A204.1 (cell line): Measurements from ENCODE around the gene TAF11L14.
"Not testable (repeated sequence)": the region's sequence is repeated elsewhere in the genome, so short reads cannot be mapped to it uniquely, and the experiment has no call there.

Experiments used
- FAIRE-seq: peaks from 2 replicates; lab custom pipeline; 2012; peaks lifted over from hg19 to GRCh38; lab: Jason Lieb, UNC

The TAF11L14 gene

DNA sequence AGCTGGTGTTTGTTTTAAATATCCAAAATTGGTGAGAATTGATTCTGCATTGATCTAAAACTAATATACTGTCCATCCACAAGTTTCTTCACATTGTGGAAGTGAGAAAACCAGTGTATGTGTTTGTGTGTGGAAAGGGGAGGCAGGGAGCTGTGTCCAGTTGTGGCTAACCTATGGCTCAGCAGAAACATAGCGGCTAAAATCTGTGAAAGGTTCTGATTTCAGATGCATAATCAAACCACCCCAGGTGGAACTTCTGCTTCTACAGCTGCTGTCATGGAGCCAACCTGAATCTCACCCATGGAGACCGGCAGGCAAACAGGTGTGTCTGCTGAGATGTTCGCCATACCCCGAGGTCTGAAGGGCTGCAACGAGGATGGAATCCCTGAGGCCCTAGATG, at the start of gene TAF11L14:
TSS of gene TAF11L14 (plus strand) at position 301 of the 400 bp plus-strand sequence.
- FAIRE-seq: no peak

DNA sequence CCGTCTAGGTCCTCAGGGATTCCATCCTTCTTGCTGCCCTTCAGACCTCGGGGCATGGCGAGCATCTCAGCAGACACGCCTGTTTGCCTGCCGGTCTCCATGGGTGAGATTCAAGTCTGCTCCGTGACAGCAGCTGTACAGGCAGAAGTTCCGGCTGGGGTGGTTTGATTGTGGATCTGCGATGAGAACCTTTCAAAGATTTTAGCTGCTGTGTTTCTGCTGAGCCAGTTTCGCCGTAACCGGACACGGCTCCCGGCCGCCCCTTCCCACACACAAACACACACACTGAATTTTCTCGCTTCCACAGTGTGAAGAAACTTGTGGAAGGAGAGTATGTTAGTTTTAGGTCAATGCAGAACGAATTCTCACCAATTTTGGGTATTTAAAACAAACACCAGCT, 48.6 kb upstream of the TAF11L14 start, which contains the start of gene TAF11L7:
TSS of gene TAF11L7 (minus strand) at position 101 of the 400 bp plus-strand sequence.
- FAIRE-seq: not testable (repeated sequence)

DNA sequence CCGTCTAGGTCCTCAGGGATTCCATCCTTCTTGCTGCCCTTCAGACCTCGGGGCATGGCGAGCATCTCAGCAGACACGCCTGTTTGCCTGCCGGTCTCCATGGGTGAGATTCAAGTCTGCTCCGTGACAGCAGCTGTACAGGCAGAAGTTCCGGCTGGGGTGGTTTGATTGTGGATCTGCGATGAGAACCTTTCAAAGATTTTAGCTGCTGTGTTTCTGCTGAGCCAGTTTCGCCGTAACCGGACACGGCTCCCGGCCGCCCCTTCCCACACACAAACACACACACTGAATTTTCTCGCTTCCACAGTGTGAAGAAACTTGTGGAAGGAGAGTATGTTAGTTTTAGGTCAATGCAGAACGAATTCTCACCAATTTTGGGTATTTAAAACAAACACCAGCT, 43.4 kb upstream of the TAF11L14 start, which contains the start of gene TAF11L8:
TSS of gene TAF11L8 (minus strand) at position 101 of the 400 bp plus-strand sequence.
- not testable (repeated sequence) for FAIRE-seq

DNA sequence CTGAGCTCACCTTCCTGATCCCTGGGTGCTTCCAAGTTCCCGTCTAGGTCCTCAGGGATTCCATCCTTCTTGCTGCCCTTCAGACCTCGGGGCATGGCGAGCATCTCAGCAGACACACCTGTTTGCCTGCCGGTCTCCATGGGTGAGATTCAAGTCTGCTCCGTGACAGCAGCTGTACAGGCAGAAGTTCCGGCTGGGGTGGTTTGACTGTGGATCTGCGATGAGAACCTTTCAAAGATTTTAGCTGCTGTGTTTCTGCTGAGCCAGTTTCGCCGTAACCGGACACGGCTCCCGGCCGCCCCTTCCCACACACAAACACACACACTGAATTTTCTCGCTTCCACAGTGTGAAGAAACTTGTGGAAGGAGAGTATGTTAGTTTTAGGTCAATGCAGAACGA, 40.0 kb upstream of the TAF11L14 start, which contains the start of gene TAF11L9:
TSS of gene TAF11L9 (minus strand) at position 140 of the 400 bp plus-strand sequence.
- FAIRE-seq: not testable (repeated sequence)

DNA sequence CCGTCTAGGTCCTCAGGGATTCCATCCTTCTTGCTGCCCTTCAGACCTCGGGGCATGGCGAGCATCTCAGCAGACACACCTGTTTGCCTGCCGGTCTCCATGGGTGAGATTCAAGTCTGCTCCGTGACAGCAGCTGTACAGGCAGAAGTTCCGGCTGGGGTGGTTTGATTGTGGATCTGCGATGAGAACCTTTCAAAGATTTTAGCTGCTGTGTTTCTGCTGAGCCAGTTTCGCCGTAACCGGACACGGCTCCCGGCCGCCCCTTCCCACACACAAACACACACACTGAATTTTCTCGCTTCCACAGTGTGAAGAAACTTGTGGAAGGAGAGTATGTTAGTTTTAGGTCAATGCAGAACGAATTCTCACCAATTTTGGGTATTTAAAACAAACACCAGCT, 36.5 kb upstream of the TAF11L14 start, which contains the start of gene TAF11L10:
TSS of gene TAF11L10 (minus strand) at position 101 of the 400 bp plus-strand sequence.
- not testable (repeated sequence) for FAIRE-seq

DNA sequence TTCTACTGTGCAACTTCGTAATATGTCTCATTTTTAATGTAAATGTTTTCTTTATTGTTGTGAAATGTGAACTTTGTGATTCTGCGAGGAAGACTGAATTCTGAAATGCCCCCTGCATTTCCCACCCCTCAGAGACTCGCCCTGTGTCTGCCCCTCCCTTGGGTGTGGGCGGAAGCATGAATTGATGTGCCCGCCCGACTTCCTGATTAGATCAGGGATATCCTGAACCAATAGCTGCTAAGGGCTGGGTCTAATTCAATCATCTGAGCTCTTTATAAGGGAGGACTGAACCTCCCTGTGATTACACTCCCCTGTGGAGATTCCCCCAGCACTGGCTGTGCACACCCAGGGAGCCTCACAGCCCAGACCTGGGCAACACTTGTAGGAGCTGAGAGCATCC, 30.4 kb upstream of the TAF11L14 start, which contains the start of gene TAF11L11:
TSS of gene TAF11L11 (plus strand) at position 304 of the 400 bp plus-strand sequence.
- FAIRE-seq: not testable (repeated sequence)

DNA sequence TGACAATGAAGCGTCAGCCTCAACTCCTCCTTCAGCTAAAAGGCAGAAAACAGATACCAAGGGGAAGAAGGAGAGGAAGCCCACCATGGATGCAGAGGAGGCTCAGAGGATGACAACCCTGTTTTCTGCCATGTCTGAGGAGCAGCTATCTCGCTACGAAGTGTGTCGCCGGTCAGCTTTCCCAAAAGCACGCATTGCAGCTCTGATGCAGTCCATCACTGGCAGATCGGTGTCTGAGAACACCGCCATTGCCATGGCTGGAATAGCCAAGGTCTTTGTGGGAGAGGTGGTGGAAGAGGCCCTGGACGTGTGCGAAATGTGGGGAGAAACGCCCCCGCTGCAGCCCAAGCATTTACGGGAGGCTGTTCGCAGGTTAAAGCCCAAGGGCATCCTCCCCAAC, 29.3 kb upstream of the TAF11L14 start:
- FAIRE-seq: no peak

DNA sequence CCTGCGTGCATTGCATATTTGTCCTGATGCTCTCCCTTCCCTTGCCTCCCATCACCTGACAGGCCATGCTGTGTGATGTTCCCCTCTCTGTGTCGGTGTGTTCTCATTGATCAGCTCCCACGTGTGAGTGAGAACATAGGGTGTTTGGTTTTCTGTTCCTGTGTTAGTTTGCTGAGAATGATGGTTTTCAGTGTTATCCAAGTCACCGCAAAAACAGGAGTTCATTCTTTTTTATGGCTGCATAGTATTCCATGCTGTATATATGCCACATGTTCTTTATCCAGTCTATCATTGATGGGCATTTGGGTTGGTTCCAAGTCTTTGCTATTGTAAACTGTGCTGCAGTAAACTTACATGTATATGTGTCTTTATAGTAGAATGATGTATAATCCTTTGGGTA, 26.8 kb upstream of the TAF11L14 start:
- not testable (repeated sequence) for FAIRE-seq

DNA sequence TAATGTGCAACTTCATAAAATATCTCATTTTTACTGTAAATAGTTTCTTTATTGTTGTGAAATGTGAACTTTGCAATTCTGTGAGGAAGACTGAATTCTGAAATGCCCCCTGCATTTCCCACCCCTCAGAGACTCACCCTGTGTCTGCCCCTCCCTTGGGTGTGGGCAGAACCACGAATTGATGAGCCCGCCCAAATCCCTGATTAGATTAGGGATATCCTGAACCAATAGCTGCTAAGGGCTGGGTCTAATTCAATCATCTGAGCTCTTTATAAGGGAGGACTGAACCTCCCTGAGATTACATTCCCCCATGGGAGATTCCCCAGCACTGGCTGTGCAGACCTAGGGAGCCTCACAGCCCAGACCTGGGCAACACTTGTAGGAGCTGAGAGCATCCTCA, 24.2 kb upstream of the TAF11L14 start, which contains the start of gene TAF11L12:
TSS of gene TAF11L12 (plus strand) at position 301 of the 400 bp plus-strand sequence.
- not testable (repeated sequence) for FAIRE-seq

DNA sequence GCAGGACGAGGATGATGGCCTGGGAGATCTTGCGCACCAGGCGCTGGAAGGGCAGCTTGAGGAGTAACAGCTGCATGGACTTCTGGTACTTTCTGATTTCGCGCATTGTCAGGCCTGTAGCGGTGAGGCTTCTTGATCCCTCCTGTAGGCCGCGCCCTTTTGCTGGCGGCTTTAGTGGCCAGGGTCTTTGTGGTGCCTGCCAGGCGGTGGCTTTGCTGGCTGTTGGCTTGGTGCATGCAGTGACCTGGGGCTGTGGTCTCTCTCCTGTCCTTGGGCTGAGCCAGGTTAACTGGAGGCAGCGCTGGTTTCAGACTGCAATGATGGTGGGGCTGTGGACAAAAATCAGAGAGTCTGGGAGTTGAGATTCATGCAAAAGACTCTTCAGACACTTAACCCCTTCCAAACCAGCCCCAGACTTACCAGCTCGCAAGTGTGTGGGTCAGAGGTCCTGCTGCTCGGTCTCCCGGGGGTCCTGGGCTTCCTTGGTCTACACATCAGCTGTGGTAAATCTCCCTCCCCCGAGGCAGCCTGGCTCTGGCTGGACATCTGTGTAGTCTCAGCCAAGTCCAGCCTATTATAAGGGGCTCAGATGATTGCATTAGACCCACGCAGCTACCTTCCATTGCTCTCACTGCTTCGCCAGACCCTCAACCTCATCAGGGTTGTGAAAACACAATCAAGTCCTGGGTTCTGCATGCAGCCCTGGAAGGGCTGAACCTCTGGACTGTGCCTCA, 19.2 kb upstream of the TAF11L14 start:
- no peak for FAIRE-seq

DNA sequence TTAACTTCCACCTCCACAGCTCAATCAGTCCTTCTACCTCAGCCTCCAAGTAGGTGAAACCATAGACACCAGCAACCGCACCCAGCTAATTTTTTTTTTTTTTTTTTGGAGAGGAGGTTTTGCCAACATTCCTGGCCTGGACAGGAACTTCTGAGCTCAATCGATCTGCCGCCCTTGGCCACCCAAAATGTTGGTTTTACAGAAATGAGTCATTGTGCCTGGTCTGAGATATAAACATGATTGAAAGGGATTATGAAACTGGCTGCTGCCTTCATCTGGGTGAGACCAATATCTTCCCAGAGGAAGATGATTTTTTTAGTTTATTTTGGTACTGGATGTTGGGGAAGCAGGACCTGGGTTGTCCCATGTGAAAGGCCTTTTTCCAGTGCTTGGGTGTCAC, 14.9 kb upstream of the TAF11L14 start:
- no peak for FAIRE-seq

DNA sequence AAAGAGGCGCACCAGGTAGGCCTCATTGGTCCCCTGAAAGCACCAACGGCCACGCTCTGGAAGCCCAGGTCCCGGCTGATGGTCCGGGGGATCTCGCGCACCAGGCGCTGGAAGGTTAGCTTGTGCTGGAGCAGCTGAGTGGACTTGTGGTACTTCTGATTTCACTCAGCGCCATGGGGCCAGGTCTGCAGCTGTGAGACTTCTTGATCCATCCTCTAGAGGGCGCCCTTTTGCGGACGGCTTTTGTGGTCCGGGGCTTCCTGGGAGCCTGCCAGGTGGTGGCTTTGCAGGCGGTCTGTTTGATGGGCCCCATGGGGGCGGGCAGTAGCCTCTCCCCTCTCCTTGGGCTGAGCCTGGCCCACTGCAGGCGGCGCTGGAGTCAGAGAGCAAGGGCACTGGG, 13.6 kb upstream of the TAF11L14 start:
- FAIRE-seq: no peak

DNA sequence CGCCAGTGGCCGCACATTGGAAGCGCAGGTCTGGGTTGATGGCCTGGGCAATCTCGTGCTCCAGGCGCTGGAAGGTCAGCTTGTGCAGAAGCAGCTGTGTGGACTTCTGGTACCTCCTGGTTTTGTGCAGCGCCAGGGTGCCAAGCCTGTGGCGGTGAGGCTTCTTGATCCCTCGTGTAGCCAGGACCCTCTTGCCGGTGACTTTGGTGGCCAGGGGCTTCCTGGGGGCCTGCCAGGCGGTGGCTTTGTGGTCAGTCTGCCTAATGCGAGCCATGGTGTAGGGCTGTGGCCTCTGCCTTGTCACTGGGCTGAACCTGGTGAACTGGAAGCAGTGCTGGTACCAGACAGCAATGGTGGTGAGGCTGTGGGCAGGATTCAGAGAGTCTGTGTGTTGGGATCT, 8.6 kb upstream of the TAF11L14 start:
- FAIRE-seq: no peak

DNA sequence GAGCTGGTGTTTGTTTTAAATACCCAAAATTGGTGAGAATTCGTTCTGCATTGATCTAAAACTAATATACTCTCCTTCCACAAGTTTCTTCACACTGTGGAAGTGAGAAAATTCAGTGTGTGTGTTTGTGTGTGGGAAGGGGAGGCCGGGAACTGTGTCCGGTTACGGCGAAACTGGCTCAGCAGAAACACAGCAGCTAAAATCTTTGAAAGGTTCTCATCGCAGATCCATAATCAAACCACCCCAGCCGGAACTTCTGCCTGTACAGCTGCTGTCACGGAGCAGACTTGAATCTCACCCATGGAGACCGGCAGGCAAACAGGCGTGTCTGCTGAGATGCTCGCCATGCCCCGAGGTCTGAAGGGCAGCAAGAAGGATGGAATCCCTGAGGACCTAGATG, 2.5 kb upstream of the TAF11L14 start, which contains the start of gene TAF11L13:
TSS of gene TAF11L13 (plus strand) at position 301 of the 400 bp plus-strand sequence.
- FAIRE-seq: not testable (repeated sequence)

DNA sequence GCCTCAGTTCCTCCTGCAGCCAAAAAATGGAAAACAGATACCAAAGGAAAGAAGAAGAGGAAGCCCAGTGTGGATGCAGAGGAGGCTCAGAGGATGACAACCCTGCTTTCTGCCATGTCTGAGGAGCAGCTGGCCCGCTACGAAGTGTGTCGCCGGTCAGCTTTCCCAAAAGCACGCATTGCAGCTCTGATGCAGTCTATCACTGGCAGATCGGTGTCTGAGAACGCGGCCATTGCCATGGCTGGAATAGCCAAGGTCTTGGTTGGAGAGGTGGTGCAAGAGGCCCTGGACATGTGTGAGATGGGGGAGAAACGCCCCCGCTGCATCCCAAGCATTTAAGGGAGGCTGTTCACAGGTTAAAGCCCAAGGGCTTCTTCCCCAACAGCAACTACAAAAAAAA, 15.0 kb downstream of the TAF11L14 start:
- not testable (repeated sequence) for FAIRE-seq

DNA sequence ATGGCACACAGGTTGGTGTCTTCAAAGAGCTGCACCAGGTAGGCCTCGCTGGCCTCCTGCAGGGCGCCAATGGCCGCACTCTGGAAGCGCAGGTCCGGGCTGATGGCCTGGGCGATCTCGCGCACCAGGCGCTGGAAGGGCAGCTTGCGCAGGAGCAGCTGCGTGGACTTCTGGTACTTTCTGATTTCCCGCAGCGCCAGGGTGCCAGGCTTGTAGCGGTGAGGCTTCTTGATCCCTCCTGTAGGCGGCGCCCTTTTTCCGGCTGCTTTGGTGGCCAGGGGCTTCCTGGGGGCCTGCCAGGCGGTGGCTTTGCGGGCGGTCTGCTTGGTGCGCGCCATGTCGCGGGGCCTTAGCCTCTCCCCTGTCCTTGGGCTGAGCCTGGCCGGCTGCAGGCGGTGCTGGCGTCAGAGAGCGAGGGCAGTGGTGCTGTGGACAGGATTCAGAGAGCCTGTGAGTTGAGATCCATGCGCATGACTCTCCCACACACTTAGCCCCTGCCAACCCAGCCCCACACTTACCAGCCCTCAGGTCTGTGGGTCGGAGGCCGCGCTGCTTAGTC, 21.0 kb downstream of the TAF11L14 start:
- FAIRE-seq: not testable (repeated sequence)

DNA sequence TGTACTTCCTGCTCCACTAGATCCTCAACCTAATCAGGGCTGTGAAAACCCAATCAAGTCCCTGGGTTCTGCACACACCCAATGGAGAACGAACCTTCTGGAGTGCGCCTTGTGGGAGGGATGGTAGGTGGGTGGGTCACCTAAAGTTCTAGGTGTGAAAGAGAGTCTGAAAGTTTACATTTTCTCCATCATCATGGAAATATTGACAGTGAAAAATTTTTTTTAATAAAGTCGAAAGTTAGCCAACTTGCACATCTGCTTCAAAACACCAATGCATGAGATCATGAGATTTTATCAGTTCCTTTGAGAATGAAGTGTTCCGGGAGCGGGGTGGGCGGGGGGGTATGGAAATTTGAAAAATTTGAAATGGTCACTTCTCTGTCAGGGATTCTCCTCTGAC, 21.7 kb downstream of the TAF11L14 start:
- FAIRE-seq: no peak

DNA sequence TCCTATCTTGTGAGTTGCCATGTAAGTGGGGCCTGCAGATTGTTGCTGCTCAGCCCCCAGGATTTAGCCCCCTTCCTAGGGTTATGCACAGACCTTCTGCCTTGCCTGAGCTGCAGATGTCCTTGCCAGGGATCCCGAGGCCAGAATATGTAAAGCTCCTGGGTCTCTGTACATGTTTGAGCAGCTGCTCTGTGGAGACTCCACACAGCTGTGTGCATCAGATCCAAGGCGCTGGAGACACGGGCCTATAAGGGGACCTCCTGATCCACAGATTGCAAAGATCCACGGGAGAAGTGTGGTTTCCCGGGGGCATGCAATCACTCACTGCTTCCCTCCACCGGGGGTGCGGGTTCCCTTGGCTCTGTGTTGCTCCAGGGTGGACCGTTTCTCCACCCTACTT, 28.9 kb downstream of the TAF11L14 start:
- FAIRE-seq: no peak

DNA sequence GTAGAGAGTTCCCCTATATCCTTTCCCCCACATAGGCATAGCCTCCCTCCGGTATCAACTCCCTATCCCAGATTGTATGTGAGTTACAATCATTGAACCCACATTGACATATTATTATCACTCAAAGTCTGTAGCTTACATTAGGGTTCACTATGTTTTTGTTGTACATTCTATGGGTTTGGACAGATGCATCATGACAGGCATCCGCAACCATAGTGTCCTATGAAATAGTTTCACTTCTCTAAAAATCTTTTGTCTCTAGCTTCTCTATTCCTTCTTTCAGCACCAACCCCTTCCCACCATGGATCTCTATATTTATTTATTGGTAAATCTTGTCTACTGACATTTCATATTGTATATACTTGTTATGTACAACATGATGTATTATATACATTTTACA, 31.6 kb downstream of the TAF11L14 start:
- no peak for FAIRE-seq

DNA sequence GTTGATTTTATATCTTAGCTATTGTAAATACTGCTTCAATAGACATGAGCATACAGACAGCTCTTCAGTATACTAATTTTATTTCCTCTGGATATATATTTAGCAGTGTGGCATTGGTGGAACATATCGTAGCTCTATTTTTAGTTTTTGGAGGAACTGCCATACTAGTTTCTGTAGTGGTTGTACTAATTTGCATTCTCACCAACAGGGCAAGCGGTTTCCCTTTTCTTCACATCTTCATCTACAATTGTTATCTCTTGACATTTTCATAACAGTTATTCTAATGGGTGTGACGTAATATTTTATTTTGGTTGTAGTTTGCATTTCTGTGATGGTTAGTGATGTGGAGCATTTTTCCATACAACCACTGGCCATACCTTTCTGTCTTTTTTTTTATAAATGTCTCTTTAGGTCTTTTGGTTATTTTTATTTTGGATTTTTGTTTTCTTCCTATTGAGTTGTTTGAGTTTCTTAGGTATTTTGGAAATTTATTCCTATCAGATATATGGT, 32.5 kb downstream of the TAF11L14 start:
- no peak for FAIRE-seq

DNA sequence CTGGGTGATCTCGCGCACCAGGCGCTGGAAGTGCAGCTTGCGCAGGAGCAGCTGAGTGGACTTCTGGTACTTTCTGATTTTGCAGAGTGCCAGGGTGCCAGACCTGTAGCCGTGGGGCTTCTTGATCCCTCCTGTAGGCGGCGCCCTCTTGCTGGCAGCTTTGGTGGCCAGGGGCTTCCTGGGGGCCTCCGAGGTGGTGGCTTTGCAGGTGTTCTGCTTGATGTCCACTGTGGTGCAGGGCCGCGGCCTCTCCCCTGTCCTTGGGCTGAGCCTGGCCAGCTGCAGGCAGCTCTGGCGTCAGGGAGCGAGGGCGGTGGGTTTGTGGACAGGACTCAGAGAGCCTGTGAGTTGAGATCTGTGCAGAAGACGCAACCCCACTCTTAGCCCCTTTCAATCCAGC, 36.1 kb downstream of the TAF11L14 start:
- FAIRE-seq: no peak

DNA sequence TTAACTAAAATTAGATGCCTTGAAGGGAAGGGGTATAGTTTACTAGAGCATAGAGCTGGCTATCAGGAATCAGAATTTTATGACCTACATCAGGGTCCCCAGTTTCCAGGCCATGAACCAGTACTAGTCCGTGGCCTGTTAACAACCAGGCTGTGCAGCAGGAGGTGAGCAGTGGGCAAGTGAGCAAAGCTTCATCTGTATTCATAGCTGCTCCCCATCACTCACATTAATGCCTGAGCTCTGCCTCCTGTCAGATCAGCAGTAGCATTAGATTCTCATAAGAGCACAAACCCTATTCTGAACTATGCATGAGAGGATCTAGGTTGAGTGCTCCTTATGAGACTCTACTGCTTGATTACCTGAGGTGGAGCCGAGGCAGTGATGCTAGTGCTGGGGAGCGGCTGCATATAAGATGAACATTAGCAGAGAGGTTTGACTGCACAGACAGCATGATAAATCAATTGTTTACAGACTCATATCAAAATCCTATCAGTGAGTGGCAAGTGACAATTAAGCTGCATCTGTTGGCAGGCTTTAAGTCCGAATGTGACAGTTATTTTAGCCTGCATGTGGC, 44.6 kb downstream of the TAF11L14 start:
- no peak for FAIRE-seq
